K562 (cell line): ENCODE results near the gene LXN. TPM values are rescaled to one million over a fixed set of nuclear protein-coding genes. Genes with fewer than 3 reads are reported as not detected.

ENCODE experiments used
- ATF1 ChIP-seq, 2 experiments: fragments of 450-650 bp in 1 of 2; IDR thresholded peaks; 2 replicates each; pipeline ENCODE4 v1.6.1; 2016; ENCODE audit warnings: missing compliant biosample characterization in 1 of 2, missing genetic modification characterization in 1 of 2
- CBX3 ChIP-seq, 2 experiments: IDR thresholded peaks; 1 replicate in 1 of 2; 2 replicates in 1 of 2; pipeline ENCODE4 v1.6.1; 2012; ENCODE audit warnings: inconsistent platforms in 2 of 2, low read length in 2 of 2, borderline replicate concordance in 1 of 2, control low read depth in 1 of 2
- CCNT2 ChIP-seq: IDR thresholded peaks from 2 replicates; pipeline ENCODE4 v1.6.1; 2011; ENCODE audit warnings: borderline replicate concordance, low read depth, mild to moderate bottlenecking, moderate library complexity, mixed read lengths, low read length; ENCODE audit not compliant: insufficient read length; ENCODE audit errors: extremely low read depth
- DPF2 ChIP-seq: fragments of 450-650 bp; IDR thresholded peaks from 2 replicates; pipeline ENCODE4 v1.6.1; 2016
- GABPA ChIP-seq: fragments of 200-800 bp; sonication (Bioruptor generic); conservative IDR thresholded peaks from 2 replicates; pipeline ENCODE4 v1.6.1; 2016; ENCODE audit warnings: low read depth, missing genetic modification characterization, missing compliant biosample characterization
- GATAD2A ChIP-seq: fragments of 450-650 bp; IDR thresholded peaks from 2 replicates; pipeline ENCODE4 v1.6.1; 2017
- HDAC2 ChIP-seq: fragments of 450-650 bp; IDR thresholded peaks from 2 replicates; pipeline ENCODE4 v1.6.1; 2016; ENCODE audit warnings: mild to moderate bottlenecking
- ILF3 ChIP-seq: fragments of 450-650 bp; IDR thresholded peaks from 2 replicates; pipeline ENCODE4 v1.6.1; 2018; ENCODE audit warnings: antibody characterized with exemption, mild to moderate bottlenecking, moderate library complexity, borderline replicate concordance
- JUN ChIP-seq, 2 experiments: sonication (generic) in 1 of 2; formaldehyde crosslinking in 1 of 2; IDR thresholded peaks; 2 replicates each; pipeline versions ENCODE4 v1.6.1 to v1.8.0; 2012 to 2022; ENCODE audit warnings: borderline replicate concordance in 2 of 2, mild to moderate bottlenecking in 2 of 2, improper control_type of control experiment in 1 of 2, low read depth in 1 of 2, low read length in 1 of 2, missing genetic modification reagents in 1 of 2
- KDM4B ChIP-seq, 2 experiments: fragments of 450-650 bp in 1 of 2; sonication (generic) in 1 of 2; IDR thresholded peaks; 2 replicates each; pipeline ENCODE4 v1.6.1; 2016 to 2017; ENCODE audit warnings: borderline replicate concordance in 2 of 2, antibody characterized with exemption in 1 of 2, low read depth in 1 of 2, mild to moderate bottlenecking in 1 of 2
- NFE2 ChIP-seq: IDR thresholded peaks from 2 replicates; pipeline ENCODE4 v1.6.1; 2014; ENCODE audit warnings: antibody characterized with exemption, low read depth
- SMARCA4 ChIP-seq: fragments of 450-650 bp; IDR thresholded peaks from 2 replicates; pipeline ENCODE4 v1.6.1; 2016
- SNIP1 ChIP-seq: fragments of 450-650 bp; IDR thresholded peaks from 2 replicates; pipeline ENCODE4 v1.7.1; 2017; ENCODE audit warnings: low read depth, mild to moderate bottlenecking
- SRSF9 ChIP-seq: fragments of 200-400 bp; formaldehyde crosslinking; IDR thresholded peaks from 2 replicates; pipeline ENCODE4 v1.6.1; 2017; ENCODE audit warnings: low read depth, low read length, borderline replicate concordance
- TBP ChIP-seq: optimal IDR thresholded peaks from 2 replicates; pipeline ENCODE3; 2011; ENCODE audit warnings: low read depth, low read length, improper control_type of control experiment
- TRIM25 ChIP-seq: fragments of 450-650 bp; IDR thresholded peaks from 2 replicates; pipeline ENCODE4 v1.7.0; 2016; ENCODE audit warnings: borderline replicate concordance
- ZNF274 ChIP-seq: IDR thresholded peaks from 2 replicates; pipeline ENCODE4 v1.6.1; 2011; ENCODE audit warnings: low read depth, mild to moderate bottlenecking, low read length, moderate library complexity, borderline replicate concordance
- ZNF507 ChIP-seq: conservative IDR thresholded peaks from 2 replicates; pipeline ENCODE4 v1.6.1; 2017; ENCODE audit warnings: missing genetic modification characterization, missing compliant biosample characterization
- ZNF583 ChIP-seq: fragments of 250-450 bp; sonication (Bioruptor Pico); IDR thresholded peaks from 2 replicates; pipeline ENCODE4 v1.4.0; 2020
- ZNF707 ChIP-seq: fragments of 250-450 bp; sonication (Bioruptor Pico); conservative IDR thresholded peaks from 2 replicates; pipeline ENCODE4 v1.8.0; 2022; ENCODE audit warnings: inconsistent platforms, mild to moderate bottlenecking, moderate library complexity
- polyA plus RNA-seq, 8 experiments: library from polyadenylated mRNA; depleted of rRNA in 4 of 8; stranded (reverse) in 5 of 8; unstranded in 3 of 8; fragments of >200 nt; fragmentation: Nextera tagmentation in 2 of 8; fragmentation: Illumina TruSeq in 1 of 8; extraction: Ambion mirVana in 2 of 8; extraction: Trizol in 1 of 8; gene quantifications; 2 replicates each; pipeline versions ENCODE4 v1.2.1 to v1.2.3, GENCODE V29; 2011 to 2014; ENCODE audit warnings: inconsistent platforms in 1 of 8, missing spikeins in 1 of 8
- total RNA-seq, 7 experiments: library from RNA; depleted of rRNA in 6 of 7; stranded (reverse); fragments of >200 nt in 6 of 7; fragmentation: Illumina TruSeq in 2 of 7; extraction: Trizol in 2 of 7; gene quantifications; 2 replicates each; pipeline versions ENCODE4 v1.2.1 to v1.2.3, GENCODE V29; 2011 to 2021; ENCODE audit warnings: low replicate concordance in 1 of 7
- TF ChIP-seq, protein P1 (sequence below), 2 experiments: fragments of 450-650 bp; IDR thresholded peaks; 2 replicates each; pipeline ENCODE4 v1.6.1; 2018; ENCODE audit warnings: mild to moderate bottlenecking in 2 of 2, low read depth in 1 of 2; ENCODE audit not compliant: partially characterized antibody in 2 of 2
- TF ChIP-seq, protein P2 (sequence below): sonication (generic); formaldehyde crosslinking; IDR thresholded peaks from 2 replicates; pipeline ENCODE4 v1.8.0; 2022; ENCODE audit warnings: mild to moderate bottlenecking, low read depth, missing genetic modification reagents

The LXN gene
- total and polyA plus RNA-seq, 9 of the 15 experiments (the other 6 are each of a cell fraction or from before 2014, with no cell fraction given), result 0.08 to 0.13 TPM; not detected in 7

- no peak for TF ChIP-seq TRIM25
- TF ChIP-seq TBP, result no peak
- TF ChIP-seq GATAD2A, result no peak
- no peak for TF ChIP-seq SRSF9
- peak in 1 of 2 experiments; percentile 31; a peak in 1 of 3 replicates for TF ChIP-seq CBX3 (IDR thresholded peaks at IDR 0.05; ENCODE audit: borderline replicate concordance in 1 of 2, low read length in 2 of 2)
- no peak for TF ChIP-seq SNIP1
- peak; percentile 80; the same call in 1 of the 2 replicates for TF ChIP-seq JUN (IDR thresholded peaks at IDR 0.05; ENCODE audit: borderline replicate concordance, low read depth, low read length)
- no peak for TF ChIP-seq JUN (CRISPR knock-in tag; IDR thresholded peaks at IDR 0.05; ENCODE audit: borderline replicate concordance)
- TF ChIP-seq ILF3, result 0 out of 2 replicates have a peak, but pooled peaks have one; percentile 53
- no peak for TF ChIP-seq GABPA (tag)
- no peak for TF ChIP-seq KDM4B (IDR thresholded peaks at IDR 0.05; ENCODE audit: borderline replicate concordance in 2 of 2, low read depth in 1 of 2)
- TF ChIP-seq DPF2, result peak; percentile 98
- TF ChIP-seq ZNF507, result no peak
- TF ChIP-seq CCNT2, result peak; percentile 73
- peak; percentile 74; the same call in 1 of the 2 replicates for TF ChIP-seq HDAC2
- TF ChIP-seq ATF1 (CRISPR knock-in tag; IDR thresholded peaks at IDR 0.05), result no peak
- TF ChIP-seq ATF1 (tag; IDR thresholded peaks at IDR 0.05), result peak; percentile 60; the same call in 1 of the 2 replicates
- TF ChIP-seq, protein P1, sequence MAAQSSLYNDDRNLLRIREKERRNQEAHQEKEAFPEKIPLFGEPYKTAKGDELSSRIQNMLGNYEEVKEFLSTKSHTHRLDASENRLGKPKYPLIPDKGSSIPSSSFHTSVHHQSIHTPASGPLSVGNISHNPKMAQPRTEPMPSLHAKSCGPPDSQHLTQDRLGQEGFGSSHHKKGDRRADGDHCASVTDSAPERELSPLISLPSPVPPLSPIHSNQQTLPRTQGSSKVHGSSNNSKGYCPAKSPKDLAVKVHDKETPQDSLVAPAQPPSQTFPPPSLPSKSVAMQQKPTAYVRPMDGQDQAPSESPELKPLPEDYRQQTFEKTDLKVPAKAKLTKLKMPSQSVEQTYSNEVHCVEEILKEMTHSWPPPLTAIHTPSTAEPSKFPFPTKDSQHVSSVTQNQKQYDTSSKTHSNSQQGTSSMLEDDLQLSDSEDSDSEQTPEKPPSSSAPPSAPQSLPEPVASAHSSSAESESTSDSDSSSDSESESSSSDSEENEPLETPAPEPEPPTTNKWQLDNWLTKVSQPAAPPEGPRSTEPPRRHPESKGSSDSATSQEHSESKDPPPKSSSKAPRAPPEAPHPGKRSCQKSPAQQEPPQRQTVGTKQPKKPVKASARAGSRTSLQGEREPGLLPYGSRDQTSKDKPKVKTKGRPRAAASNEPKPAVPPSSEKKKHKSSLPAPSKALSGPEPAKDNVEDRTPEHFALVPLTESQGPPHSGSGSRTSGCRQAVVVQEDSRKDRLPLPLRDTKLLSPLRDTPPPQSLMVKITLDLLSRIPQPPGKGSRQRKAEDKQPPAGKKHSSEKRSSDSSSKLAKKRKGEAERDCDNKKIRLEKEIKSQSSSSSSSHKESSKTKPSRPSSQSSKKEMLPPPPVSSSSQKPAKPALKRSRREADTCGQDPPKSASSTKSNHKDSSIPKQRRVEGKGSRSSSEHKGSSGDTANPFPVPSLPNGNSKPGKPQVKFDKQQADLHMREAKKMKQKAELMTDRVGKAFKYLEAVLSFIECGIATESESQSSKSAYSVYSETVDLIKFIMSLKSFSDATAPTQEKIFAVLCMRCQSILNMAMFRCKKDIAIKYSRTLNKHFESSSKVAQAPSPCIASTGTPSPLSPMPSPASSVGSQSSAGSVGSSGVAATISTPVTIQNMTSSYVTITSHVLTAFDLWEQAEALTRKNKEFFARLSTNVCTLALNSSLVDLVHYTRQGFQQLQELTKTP (IDR thresholded peaks at IDR 0.05; ENCODE audit: low read depth in 1 of 2, partially characterized antibody in 2 of 2), result peak; percentile 51 to 61
- TF ChIP-seq SMARCA4, result peak; percentile 98
- TF ChIP-seq, protein P2, sequence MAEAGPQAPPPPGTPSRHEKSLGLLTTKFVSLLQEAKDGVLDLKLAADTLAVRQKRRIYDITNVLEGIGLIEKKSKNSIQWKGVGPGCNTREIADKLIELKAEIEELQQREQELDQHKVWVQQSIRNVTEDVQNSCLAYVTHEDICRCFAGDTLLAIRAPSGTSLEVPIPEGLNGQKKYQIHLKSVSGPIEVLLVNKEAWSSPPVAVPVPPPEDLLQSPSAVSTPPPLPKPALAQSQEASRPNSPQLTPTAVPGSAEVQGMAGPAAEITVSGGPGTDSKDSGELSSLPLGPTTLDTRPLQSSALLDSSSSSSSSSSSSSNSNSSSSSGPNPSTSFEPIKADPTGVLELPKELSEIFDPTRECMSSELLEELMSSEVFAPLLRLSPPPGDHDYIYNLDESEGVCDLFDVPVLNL, result no peak
- peak; percentile 90 for TF ChIP-seq NFE2
- no peak for TF ChIP-seq ZNF707 (CRISPR knock-in tag)
- no peak for TF ChIP-seq ZNF583
- TF ChIP-seq ZNF274, result no peak
Measured at GRCh38 chr3:158679547-158680000, 7.1 kb upstream of the LXN start (continued).
